Activated naive CD4-positive, alpha-beta T cell treated with anti-CD3 and anti-CD28 coated beads, Interleukin-2, amount 50 U/mL, for 24 hours (primary cell): ENCODE results near the gene SAMD4A.
"Not testable (repeated sequence)": the region's sequence is repeated elsewhere in the genome, so short reads cannot be mapped to it uniquely, and the experiment has no call there.

Experiments
- H3K27ac Mint-ChIP-seq: one replicate; pipeline ENCODE4 v1.8.0; 2021; ENCODE audit warnings: mild to moderate bottlenecking, mixed read lengths
- H3K27me3 Mint-ChIP-seq: one replicate; pipeline ENCODE4 v1.8.0; 2021; ENCODE audit warnings: mixed read lengths
- H3K36me3 Mint-ChIP-seq: one replicate; pipeline ENCODE4 v1.8.0; 2021; ENCODE audit warnings: mixed read lengths
- H3K4me1 Mint-ChIP-seq: one replicate; pipeline ENCODE4 v1.8.0; 2021; ENCODE audit warnings: mixed read lengths
- H3K4me3 Mint-ChIP-seq: one replicate; pipeline ENCODE4 v1.8.0; 2021; ENCODE audit warnings: mild to moderate bottlenecking, mixed read lengths
- H3K9me3 Mint-ChIP-seq: one replicate; pipeline ENCODE4 v1.8.0; 2021; ENCODE audit warnings: mixed read lengths

The SAMD4A gene

GRCh38 chr14:54606178-54606577 lies 39.2 kb downstream of the SAMD4A start:
- Mint-ChIP-seq H3K27ac (no peak overlapping the region), H3K9me3 (no peaks in the 10 kb centered on the region), H3K36me3 (no peaks in the 10 kb centered on the region), H3K4me3 (no peak overlapping the region), H3K27me3 (no peaks in the 10 kb centered on the region), H3K4me1 (no peaks in the 10 kb centered on the region)

GRCh38 chr14:54606631-54607133 lies 39.8 kb downstream of the SAMD4A start:
- no peaks in the 10 kb centered on the region for H3K9me3 Mint-ChIP-seq
- no peaks in the 10 kb centered on the region for H3K4me1 Mint-ChIP-seq
- H3K4me3 Mint-ChIP-seq, result no peak overlapping the region
- H3K36me3 Mint-ChIP-seq, result no peaks in the 10 kb centered on the region
- no peak overlapping the region for H3K27ac Mint-ChIP-seq
- H3K27me3 Mint-ChIP-seq, result no peaks in the 10 kb centered on the region

GRCh38 chr14:54609576-54609975 lies 42.6 kb downstream of the SAMD4A start:
- Mint-ChIP-seq H3K27me3 (no peaks in the 10 kb centered on the region), H3K4me3 (no peak overlapping the region), H3K9me3 (no peaks in the 10 kb centered on the region), H3K27ac (no peak overlapping the region), H3K36me3 (no peaks in the 10 kb centered on the region), H3K4me1 (no peaks in the 10 kb centered on the region)

- H3K36me3 Mint-ChIP-seq, result no peaks in the 10 kb centered on the region
- H3K4me3 Mint-ChIP-seq, result no peak overlapping the region
- no peaks in the 10 kb centered on the region for H3K9me3 Mint-ChIP-seq
- no peaks in the 10 kb centered on the region for H3K4me1 Mint-ChIP-seq
- no peaks in the 10 kb centered on the region for H3K27me3 Mint-ChIP-seq
- no peak overlapping the region for H3K27ac Mint-ChIP-seq
These were observed 43.4 kb downstream of the SAMD4A start for GRCh38 chr14:54610051-54610977.

- Mint-ChIP-seq H3K27me3 (no peaks in the 10 kb centered on the region), H3K9me3 (no peaks in the 10 kb centered on the region), H3K27ac (no peak overlapping the region), H3K4me3 (no peak overlapping the region), H3K4me1 (no peaks in the 10 kb centered on the region), H3K36me3 (no peaks in the 10 kb centered on the region)
These were observed 47.4 kb downstream of the SAMD4A start for GRCh38 chr14:54614296-54614695.

GRCh38 chr14:54617467-54617866 lies 50.5 kb downstream of the SAMD4A start:
- Mint-ChIP-seq H3K27ac (no peak overlapping the region), H3K36me3 (peaks cover 1% of the 10 kb centered on the region), H3K9me3 (no peaks in the 10 kb centered on the region), H3K4me1 (peaks cover 10% of the 10 kb centered on the region), H3K27me3 (no peaks in the 10 kb centered on the region), H3K4me3 (no peak overlapping the region)

GRCh38 chr14:54621686-54622085 lies 54.8 kb downstream of the SAMD4A start:
- Mint-ChIP-seq H3K27ac (no peak overlapping the region), H3K9me3 (no peaks in the 10 kb centered on the region), H3K27me3 (no peaks in the 10 kb centered on the region), H3K4me3 (no peak overlapping the region), H3K36me3 (peaks cover 1% of the 10 kb centered on the region), H3K4me1 (peaks cover 24% of the 10 kb centered on the region)

GRCh38 chr14:54622192-54622958 lies 55.4 kb downstream of the SAMD4A start:
- no peaks in the 10 kb centered on the region for H3K27me3 Mint-ChIP-seq
- H3K4me3 Mint-ChIP-seq, result no peak overlapping the region
- H3K9me3 Mint-ChIP-seq, result no peaks in the 10 kb centered on the region
- H3K27ac Mint-ChIP-seq, result no peak overlapping the region
- H3K36me3 Mint-ChIP-seq, result peaks cover 1% of the 10 kb centered on the region
- peaks cover 31% of the 10 kb centered on the region for H3K4me1 Mint-ChIP-seq

GRCh38 chr14:54623279-54624004 lies 56.5 kb downstream of the SAMD4A start:
- no peak overlapping the region for H3K27ac Mint-ChIP-seq

GRCh38 chr14:54624005-54624358 lies 57.1 kb downstream of the SAMD4A start:
- peak overlapping the region; percentile 14 for H3K27ac Mint-ChIP-seq

More at GRCh38 chr14:54623279-54624004, 56.5 kb downstream of the SAMD4A start:
- H3K9me3 Mint-ChIP-seq, result no peaks in the 10 kb centered on the region
- H3K36me3 Mint-ChIP-seq, result peaks cover 1% of the 10 kb centered on the region
- no peak overlapping the region for H3K4me3 Mint-ChIP-seq
- H3K4me1 Mint-ChIP-seq, result peaks cover 41% of the 10 kb centered on the region
- no peaks in the 10 kb centered on the region for H3K27me3 Mint-ChIP-seq

GRCh38 chr14:54625112-54625511 lies 58.2 kb downstream of the SAMD4A start:
- no peak overlapping the region for H3K27ac Mint-ChIP-seq

More at GRCh38 chr14:54624005-54624358, 57.1 kb downstream of the SAMD4A start:
- not testable (repeated sequence) for H3K9me3 Mint-ChIP-seq, H3K27me3 Mint-ChIP-seq, H3K36me3 Mint-ChIP-seq, H3K4me3 Mint-ChIP-seq
- peaks cover 47% of the 10 kb centered on the region for H3K4me1 Mint-ChIP-seq

GRCh38 chr14:54627219-54627539 lies 60.3 kb downstream of the SAMD4A start:
- H3K4me1 Mint-ChIP-seq, result peaks cover 53% of the 10 kb centered on the region
- H3K9me3 Mint-ChIP-seq, result no peaks in the 10 kb centered on the region
- H3K27ac Mint-ChIP-seq, result peak overlapping the region; percentile 99
- H3K4me3 Mint-ChIP-seq, result peak overlapping the region; percentile 79
- H3K36me3 Mint-ChIP-seq, result no peaks in the 10 kb centered on the region
- H3K27me3 Mint-ChIP-seq, result no peaks in the 10 kb centered on the region

More at GRCh38 chr14:54625112-54625511, 58.2 kb downstream of the SAMD4A start:
- H3K36me3 Mint-ChIP-seq, result peaks cover 1% of the 10 kb centered on the region
- H3K4me3 Mint-ChIP-seq, result no peak overlapping the region
- no peaks in the 10 kb centered on the region for H3K9me3 Mint-ChIP-seq
- no peaks in the 10 kb centered on the region for H3K27me3 Mint-ChIP-seq
- H3K4me1 Mint-ChIP-seq, result peaks cover 56% of the 10 kb centered on the region

- Mint-ChIP-seq H3K9me3 (no peaks in the 10 kb centered on the region), H3K27me3 (no peaks in the 10 kb centered on the region)
These were observed 60.8 kb downstream of the SAMD4A start for GRCh38 chr14:54627540-54628363.

GRCh38 chr14:54629183-54629582 lies 62.3 kb downstream of the SAMD4A start:
- H3K36me3 Mint-ChIP-seq, result no peaks in the 10 kb centered on the region
- H3K27me3 Mint-ChIP-seq, result no peaks in the 10 kb centered on the region
- no peaks in the 10 kb centered on the region for H3K9me3 Mint-ChIP-seq
- H3K27ac Mint-ChIP-seq, result peak overlapping the region; percentile 99
- H3K4me1 Mint-ChIP-seq, result peaks cover 48% of the 10 kb centered on the region
- no peak overlapping the region for H3K4me3 Mint-ChIP-seq

More at GRCh38 chr14:54627540-54628363, 60.8 kb downstream of the SAMD4A start:
- Mint-ChIP-seq H3K36me3 (no peaks in the 10 kb centered on the region), H3K4me1 (peaks cover 48% of the 10 kb centered on the region), H3K27ac (peak overlapping the region; percentile 99), H3K4me3 (peak overlapping the region; percentile 79)
